GM18508 (cell line): Measurements from ENCODE around the gene HSD11B2.

Experiments
- ATAC-seq: cut with Tn5 transposase; IDR thresholded peaks from one replicate; pipeline ENCODE4 v1.9.1; 2021; ENCODE audit warnings: moderate number of reproducible peaks; ENCODE audit not compliant: insufficient read depth, unreplicated experiment

HSD11B2 gene

DNA sequence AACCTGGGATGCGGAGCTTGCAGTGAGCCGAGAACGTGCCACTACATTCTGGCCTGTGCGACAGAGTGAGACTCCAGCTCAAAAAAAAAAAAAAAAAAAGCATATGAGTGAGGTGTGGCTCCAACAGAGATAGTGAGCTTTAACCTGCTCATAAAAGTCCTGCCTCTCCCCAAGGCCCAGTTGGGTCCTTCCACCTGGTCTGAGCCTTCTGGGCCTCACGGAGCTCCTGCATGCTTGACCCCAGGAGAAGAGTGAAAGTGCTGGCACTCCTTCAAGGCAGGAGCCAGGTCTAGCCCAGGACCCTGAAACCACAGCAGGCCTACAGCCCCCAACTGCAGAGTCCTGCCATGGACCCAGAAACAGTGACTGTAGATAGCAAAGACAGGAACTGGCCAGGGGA is 17.7 kb downstream of the HSD11B2 start:
- ATAC-seq: no peak

DNA sequence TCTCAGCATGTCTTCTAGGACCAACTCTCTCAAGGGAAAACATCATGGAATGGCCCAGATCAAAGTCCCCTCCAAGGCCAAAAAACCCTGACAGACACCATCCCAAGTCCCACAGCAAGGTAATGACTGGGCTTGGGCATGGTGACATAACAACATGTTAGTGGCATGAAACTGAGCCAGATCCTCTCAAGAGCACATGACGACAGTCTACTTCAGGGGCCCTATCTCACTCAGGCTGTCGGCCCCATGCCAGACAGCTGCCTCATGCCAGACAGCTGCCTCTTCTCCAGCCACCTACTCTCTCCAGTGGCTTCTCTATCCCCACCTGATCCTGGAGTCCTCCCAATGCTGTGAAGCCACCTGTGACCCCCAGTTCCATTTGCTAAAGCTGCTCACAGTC is 18.4 kb downstream of the HSD11B2 start:
- no peak for ATAC-seq

DNA sequence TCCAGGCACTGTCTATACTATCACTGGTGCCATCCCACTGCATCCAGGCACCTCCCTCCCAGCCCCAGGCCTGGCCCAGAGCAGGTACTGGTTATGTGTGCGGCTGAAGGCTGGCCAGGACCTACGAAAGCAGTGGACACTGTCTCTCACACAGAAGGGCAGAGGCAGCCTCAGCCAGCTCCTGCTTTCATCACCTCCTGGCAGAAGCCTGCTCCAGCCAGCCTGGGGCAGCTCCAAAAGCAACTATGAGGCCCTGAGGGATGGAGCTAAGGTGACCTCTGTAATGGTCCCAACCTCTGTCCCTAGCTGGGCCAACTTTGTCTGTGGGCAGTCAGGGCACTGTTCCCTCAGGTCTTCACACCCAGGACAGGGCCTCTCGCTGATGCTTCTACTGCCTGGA is 18.8 kb downstream of the HSD11B2 start:
- no peak for ATAC-seq

DNA sequence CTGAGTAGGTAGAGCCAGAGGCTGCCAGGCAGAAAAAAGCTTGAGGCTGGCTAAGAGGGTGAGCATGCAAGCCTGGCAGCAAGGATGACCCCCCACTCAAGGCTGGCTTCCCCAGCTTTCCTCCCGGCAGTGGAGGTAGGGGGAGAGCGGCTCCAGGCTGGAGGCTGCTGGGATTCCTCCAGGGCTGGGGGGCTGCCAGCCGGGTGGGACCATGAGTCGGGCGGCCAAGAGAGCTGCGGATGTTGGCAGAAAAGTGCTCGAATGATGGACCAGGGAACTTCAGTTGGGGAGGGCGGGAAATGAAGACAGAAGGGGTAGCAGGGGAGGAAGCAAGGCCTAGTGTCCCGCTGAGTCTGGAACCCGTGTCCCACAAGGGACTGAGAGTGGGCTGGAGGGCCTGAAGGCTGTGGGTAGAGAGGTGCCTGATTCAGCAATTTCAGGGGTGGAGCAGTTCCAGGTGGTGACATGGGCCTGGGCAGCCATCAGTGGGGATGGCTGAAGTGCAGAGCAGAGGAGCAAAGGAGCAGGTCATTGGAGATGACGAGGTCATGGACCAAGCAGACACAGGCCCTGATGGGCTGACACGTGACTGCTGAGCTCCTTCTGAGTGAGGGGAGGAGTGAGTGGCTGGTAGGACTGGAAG is 20.3 kb downstream of the HSD11B2 start:
- no peak for ATAC-seq

DNA sequence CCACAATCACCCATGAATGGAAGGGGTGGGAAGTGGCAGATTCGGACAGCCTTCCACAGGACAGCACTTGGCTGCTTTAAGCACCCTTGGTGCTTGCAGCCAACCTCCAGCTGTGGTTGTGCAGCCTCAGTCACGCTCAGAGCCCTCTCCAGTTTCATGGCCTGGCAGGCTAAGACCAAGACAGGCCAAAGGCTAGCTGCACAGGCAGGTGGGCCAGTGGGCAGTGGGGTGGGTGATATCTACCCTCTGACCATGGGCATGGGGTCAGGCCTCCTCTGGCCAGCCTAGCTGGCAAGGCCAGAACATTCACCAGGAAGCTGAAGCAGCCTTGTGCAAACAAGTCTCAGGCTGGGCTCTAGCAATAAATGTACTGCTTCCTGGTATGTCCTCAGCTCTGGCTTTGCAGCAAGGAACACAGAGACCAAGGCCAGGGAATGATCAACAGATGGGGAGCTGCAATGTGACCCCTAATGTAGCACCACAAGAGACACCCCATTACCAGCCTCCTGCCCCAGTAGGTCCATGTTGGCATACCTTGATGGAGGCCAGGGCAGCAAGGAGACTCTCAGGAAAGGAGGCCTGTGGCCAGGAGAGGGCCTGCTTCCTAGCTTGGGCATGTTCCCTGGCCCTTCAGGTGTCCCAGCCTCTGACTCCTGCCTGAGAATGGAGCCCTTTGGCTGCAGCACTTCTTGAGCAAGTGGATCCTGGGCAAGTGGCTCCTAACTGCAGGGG is 20.9 kb downstream of the HSD11B2 start:
- ATAC-seq: no peak

DNA sequence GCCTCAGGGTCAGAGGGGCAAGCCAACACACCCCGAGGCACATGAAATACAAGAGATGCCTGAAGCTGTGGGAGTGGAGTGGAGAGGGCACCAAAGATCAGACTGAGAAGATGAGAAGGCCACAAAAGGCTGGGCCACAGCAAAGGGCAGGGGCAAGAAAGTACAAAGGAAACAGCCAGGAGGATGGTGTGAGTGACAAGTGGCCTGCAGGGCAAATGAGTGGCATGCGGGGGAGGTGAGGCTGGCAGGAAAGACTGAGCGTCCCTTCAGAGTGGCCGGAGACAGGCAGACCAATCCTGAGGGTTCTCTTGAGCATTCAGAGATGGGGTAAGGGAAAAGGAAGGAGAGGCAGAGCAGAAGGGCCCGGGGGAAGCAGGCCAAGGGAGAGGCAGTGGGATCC is 23.2 kb downstream of the HSD11B2 start:
- no peak for ATAC-seq

DNA sequence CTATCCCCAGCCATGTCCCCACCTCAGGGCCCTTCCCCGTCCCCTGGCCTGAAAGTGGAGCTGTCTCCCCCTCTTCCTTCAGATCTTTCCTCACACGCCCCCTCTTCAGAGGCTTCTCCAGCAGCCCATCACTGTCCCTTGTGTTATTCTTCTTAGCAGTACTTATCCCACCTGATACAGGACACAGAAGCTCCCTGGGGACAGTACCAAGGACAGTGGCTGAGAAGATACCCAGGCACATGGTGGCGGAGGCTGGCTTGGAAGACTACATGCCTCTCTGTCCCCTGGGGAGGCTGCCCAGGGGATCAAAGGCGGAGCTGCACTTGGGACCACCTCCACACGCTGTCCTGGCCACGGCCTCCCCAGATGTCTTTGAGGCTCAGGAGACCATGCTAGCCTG is 23.9 kb downstream of the HSD11B2 start:
- ATAC-seq: no peak

DNA sequence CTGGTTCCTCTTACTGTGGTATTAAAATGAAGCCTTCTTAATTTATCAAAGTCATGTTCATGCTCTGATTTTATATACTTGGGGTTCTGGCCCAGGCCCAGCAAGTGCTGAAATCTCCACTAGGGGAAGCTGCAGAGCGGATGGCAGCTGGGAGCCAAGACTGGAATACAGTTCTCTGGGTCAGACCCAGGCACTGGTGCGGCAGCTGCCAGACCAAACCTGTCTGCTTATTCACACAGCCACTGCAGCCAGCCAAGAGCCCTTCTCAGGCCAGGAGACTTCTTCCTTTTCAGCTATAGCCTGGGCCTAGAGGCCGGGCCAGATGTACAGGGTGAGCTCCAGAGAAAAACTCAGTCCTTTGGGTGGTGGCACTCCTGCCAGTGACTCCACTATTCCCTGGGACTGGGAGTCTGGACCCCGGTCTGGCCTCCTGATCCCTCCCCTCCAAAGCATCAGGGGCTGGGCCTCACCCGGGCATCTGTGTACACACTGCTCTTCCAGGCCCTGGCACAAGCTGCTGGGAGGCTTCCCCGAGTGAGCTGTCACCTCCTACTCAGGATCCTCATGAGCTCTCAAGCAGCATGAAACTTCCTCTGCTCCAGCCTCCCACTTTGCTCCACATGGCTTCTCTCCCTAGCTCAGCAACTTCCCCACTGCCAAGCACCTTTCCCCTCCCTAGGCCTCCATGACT is 25.6 kb downstream of the HSD11B2 start:
- no peak for ATAC-seq

DNA sequence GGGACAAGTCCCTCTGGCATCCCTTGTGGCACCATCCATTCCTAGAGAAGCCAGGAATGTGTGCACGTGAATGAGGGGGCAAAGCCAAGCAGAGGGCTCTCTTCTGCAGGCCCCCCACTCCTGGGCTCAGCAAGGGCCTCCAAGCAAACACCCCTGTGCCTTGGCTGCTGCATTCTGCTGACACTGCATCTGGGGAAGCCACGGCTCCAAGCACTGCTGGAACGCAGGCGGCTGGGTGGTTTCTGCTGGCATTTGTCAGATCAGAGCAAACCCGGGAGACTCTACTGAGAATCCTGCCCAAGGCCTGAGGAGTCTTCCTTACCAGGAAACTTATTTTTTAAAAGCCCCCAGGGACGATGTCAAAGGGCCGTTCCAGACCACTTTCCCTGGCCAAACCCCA is 26.7 kb downstream of the HSD11B2 start:
- no peak for ATAC-seq

DNA sequence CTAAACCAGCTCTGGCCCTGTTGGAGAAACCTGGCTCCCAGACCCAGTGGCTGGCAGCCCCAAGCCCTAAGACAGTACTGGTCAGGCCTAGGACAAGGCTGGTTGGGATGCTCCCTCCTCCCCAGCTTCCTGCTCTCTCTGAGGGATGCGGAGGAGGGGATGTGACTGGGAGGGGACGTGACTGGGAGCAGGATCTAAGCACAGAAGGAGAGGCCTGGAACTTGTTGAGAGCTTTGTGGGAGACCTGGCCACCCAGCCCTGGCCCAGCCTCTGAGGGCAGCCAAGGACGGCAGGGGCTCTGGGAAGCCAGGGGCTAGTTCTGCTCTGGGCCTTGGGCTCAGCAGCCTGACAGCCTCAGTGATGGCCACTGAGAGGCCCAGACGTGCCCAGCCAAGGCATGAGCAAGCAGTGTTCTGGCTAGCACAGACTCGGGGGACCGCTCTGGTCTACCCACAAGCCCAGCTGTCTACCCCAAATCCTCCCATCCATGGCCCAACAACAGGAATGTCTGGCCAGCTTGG is 27.3 kb downstream of the HSD11B2 start:
- no peak for ATAC-seq

DNA sequence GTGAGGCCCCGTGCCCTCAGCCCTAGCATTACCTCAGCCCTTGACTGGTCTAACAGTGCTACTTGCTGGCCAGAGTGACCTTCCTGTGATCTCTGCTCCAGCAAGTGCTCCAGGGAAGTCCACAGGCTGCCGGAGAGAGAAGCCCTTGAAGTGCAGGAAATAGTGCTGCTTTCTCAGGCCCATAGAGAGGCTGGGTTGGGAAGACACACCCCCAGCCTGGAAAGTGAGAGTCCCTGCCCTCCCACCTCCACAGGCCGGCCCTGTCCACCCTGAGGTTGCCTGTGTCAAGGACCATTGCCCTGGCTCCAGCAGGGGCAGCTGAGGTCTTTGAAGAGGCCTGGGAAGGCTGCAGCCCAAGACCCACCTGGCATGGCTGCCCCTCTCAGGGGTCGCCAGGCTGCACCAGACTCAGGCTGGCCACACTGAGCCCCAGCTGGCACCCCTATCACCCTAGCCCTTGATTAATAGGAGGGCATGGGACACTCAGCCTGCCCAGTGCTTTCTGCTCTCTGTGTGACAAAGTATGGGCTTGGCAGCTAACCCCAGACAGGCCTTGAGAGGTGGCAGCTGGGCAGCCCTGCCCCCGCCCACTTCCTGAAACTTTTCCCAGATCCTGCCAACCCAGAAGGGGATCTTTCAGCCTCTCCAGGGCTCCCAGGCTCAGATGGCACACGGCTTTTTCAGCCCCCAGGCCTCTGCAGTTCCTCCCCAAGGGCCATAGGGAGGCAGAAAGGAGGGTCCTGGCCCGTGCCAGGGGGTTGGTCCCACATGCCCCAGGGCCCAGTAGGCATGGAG is 28.3 kb downstream of the HSD11B2 start:
- ATAC-seq: no peak

DNA sequence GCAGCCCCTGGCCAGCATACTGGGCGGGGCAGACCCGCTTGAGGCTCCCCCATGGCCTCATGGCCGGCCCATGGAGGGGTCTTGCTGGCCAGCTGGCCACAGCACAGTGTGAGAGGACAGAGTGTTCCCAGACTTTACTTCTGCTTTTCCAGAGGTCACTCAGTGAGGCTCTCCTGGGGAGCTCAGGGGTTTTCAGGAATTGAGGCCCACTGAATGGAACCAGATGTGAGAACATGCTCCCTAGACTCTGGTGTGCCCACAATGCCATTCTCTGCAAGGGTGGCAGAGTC is 28.9 kb downstream of the HSD11B2 start:
- no peak for ATAC-seq

DNA sequence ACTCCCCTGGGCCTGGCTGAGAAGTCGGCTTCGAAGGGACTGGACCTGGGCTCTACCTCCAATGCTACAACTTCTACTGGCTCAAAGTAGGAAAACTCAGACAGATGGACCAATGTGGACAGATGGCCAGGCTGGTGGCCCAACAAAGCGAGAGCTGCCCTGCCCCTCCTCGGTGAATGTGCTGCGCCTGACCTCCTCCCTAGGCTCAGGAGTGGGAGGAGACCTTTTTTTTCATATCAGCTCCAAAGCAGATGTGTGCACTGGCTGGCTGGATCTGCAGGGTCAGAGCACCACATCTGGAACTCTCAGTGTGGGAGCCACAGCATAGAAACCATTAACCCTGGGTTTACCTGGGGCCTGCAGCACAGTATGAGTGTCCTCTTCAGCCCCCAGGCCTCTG is 29.2 kb downstream of the HSD11B2 start:
- ATAC-seq: no peak

DNA sequence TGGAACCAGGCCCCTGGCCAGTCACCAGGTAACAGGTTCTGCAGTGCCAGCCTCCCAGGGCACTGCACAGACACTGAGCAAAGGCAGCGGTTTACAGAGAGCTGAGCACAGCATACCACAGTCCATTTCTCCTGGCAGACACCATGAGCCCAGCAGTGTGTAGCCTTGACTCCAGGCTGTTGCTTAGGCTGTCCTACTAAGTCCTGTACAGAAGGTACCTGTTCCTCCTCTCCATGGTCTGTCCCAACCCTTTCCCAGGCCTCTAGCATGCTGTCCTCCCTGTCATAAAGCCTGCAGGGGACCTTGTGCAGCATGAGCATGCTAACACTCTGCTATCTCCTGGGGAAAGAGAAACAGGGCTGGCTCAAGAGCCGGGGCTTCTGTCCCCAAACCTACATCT is 30.0 kb downstream of the HSD11B2 start:
- ATAC-seq: no peak

DNA sequence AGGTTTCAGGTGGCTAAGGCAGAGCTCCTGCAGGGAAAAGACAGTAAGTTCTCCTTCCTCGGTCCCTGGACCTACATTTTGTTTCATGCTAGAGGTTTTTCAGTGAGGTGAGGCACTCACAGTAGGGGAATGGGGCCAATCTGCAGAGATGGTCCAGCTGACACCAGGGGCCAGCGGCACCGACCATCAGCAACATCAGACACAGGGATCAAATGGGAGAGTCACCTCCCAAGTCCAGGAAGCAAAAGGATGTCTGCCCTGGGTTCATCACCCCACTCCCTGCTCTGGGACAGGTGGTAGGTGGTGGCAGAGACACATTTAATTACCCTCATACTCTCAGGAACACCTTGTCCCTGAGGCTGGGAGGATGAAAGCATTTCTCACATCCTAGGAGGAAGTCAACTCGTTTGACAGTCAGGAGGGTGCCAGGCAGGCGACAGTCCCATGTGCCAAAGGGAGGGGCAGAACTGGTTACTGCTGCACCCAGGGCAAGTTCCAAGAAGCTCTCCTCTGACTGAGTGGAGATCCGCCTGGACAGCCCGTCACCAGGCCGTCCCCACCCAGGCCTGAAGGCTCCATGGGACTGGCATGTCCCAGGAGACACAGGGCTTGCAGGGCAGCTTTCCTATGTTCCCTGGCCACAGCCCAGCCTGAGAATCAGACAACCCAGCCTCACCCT is 30.8 kb downstream of the HSD11B2 start:
- no peak for ATAC-seq

DNA sequence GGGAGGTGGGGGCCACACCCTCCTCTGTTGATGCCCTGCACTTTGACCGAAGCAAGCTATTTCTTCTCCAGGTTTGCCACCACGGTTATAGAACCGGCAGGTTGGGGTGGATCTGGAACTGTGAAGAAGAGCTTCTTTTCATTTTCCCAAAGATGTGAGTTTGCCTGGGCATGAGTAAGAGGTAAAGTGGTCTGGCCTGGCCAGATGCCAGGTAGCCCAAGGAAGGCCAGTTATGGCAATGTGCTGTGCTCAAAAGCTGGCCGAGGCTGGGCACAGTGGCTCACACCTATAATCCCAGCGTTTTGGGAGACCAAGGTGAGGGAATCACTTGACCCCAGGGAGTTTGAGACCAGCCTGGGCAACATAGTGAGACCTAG is 31.3 kb downstream of the HSD11B2 start:
- ATAC-seq: no peak

DNA sequence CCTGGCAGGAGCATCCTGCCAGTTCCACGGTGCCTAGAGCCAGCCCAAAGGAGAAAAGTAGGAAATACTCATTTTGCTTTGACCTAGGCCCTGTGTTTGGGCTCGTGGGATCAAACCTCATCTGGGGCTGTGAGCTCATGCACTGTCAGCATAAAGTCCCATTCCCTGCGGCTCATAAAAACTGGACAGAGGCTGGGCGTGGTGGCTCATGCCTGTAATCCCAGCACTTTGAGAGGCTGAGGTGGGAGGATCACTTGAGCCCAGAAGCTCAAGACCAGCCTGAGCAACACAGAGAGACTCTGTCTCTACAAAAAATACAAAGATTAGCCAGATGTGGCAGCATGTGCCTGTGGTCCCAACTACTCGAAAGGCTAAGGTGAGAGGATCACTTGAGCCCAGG is 32.1 kb downstream of the HSD11B2 start:
- no peak for ATAC-seq

DNA sequence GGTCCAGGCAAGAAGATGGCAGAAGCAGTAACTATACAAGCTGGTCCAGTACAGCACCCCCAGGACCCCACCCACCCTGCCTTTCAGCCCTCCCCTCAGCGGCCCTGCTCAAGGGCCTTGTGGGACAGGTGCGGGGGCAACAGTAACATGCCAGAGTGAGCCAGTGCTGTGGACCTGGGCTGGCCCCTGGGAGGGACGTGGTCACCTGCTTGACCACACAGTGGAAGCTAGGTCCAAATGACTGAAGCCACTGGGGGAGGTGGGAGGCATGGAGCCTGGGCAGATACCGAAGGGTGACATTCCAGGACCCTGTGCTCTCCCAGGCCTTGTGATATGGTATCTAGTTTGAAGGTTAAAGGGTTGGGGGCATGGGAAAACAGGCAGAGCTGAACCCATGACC is 32.8 kb downstream of the HSD11B2 start:
- no peak for ATAC-seq

DNA sequence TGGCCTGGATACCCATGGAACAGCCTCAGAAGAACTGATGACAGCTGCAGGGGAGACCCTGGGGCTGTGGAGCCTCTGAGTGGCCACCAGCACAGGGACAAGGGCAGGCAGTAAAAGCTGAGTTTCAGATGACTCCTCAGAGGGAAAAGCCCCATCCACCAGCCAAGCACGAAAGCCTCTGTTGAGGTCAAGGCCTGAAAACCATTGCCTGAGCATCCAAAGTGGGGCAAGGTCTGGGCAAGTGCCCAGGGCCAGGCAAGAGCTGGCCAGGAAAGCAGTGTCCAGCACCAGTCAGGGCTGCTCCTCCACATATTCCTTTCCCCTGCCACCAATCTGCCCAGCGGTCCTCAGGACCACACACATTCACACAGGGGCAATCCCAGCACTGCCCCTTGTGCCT is 33.6 kb downstream of the HSD11B2 start:
- ATAC-seq: no peak

DNA sequence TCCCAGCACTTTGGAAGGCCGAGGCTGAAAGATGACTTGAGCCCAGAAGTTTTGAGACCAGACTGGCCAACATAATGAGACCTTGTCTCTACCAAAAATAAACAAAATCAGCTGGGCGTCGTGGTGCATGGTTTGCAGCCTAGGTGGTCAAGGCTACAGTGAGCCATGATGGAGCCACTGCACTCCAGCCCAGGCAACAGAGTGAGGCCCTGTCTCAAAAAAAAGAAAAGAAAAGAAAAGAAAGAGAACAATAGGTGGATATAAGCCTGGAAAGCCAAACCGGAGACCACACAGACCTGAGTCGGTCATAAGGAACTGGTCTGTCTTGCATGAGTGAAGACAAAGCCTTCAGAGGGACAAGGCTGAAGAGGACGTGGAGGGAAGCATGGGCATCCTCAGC is 35.7 kb downstream of the HSD11B2 start:
- no peak for ATAC-seq
